ENCODE data around the gene C6orf132. TPM values are rescaled to one million over a fixed set of nuclear protein-coding genes. Genes with fewer than 3 reads are reported as not detected.

C6orf132 gene
- total RNA-seq, 4 donors from 2014 or later: 0.22 to 4.7 (median 2.2) TPM

GRCh38 chr6:42150254-42150653, 7.8 kb upstream of the C6orf132 start:
- 89 to 90% methylated on average over 8 of the region's 8 CpGs for WGBS, 2 donors
- no peak for DNase-seq (ENCODE audit: low spot score in 2 of 2)
- no peaks in the 10 kb centered on the region for H3K4me1 ChIP-seq
- no peak overlapping the region for H3K4me3 ChIP-seq
- H3K36me3 ChIP-seq: no peaks in the 10 kb centered on the region
- peaks cover 0 to 6% of the 10 kb centered on the region in 2 donors for H3K27me3 ChIP-seq
- H3K27ac ChIP-seq: no peak overlapping the region
- no peak for TF ChIP-seq POLR2A (IDR thresholded peaks at IDR 0.05)
- no peak for TF ChIP-seq EP300 (IDR thresholded peaks at IDR 0.05)
- TF ChIP-seq CTCF (IDR thresholded peaks at IDR 0.05): no peak
- H3K9me3 ChIP-seq: no peaks in the 10 kb centered on the region

DNA sequence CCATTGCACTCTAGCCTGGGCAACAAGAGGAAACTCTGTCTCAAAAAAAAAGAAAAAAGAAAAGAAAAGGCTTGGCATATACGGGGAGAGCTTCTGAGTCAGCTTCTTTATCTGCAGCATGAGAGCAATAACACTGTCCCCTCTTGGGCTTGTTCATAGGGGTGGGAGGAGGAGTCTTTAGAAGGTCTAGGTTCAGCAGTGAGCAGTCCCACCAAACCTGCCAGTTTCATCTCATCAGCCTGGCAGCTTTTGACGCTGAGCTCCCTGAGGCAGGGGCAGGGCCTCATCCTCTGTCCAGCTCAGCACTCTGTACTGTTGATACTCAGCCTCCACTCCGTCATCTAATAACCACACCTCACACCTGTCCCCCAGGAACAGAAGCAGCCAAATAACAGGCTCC, 5.6 kb upstream of the C6orf132 start:
- Histone ChIP-seq H3K4me1 (peaks cover 0 to 2% (median 0%) of the 10 kb centered on the region in 4 donors), H3K36me3 (no peaks in the 10 kb centered on the region), H3K4me3 (no peak overlapping the region), H3K27ac (no peak overlapping the region), H3K9me3 (no peaks in the 10 kb centered on the region), H3K27me3 (peaks cover 0 to 22% of the 10 kb centered on the region in 2 donors)
- WGBS, 2 donors: 34 to 51% methylated on average over 3 of the region's 3 CpGs
- DNase-seq (ENCODE audit: low spot score in 2 of 2): no peak
- TF ChIP-seq POLR2A (IDR thresholded peaks at IDR 0.05) (no peak), EP300 (IDR thresholded peaks at IDR 0.05) (no peak), CTCF (IDR thresholded peaks at IDR 0.05) (no peak)

DNA sequence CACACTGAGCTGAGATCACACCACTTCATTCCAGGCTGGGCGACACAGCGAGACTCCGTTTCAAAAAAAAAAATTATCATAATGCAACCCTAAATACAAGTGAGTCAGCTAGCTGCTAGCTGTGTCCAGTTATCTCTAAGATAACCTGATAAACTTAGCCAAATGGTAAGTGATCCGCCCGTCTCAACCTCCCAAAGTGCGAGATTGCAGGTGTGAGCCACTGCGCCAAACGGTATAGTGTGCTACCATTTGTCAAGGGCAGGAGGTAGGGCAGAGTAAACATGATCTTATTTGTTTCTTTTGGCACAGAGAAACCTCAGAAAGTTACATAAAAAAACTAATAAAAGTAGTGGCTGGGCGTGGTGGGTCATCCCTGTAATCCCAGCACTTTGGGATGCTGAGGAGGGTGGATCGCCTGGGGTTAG, 4.7 kb upstream of the C6orf132 start:
- H3K4me1 ChIP-seq: peaks cover 0 to 11% (median 8%) of the 10 kb centered on the region in 4 donors
- 85 to 88% methylated on average over 10 of the region's 10 CpGs for WGBS, 2 donors
- no peaks in the 10 kb centered on the region for H3K9me3 ChIP-seq
- H3K36me3 ChIP-seq: no peaks in the 10 kb centered on the region
- H3K27me3 ChIP-seq: peaks cover 0 to 31% of the 10 kb centered on the region in 2 donors
- no peak for DNase-seq (ENCODE audit: low spot score in 2 of 2)
- TF ChIP-seq CTCF (IDR thresholded peaks at IDR 0.05): no peak
- TF ChIP-seq POLR2A (IDR thresholded peaks at IDR 0.05): no peak
- TF ChIP-seq EP300 (IDR thresholded peaks at IDR 0.05): no peak
- no peak overlapping the region for H3K4me3 ChIP-seq
- H3K27ac ChIP-seq: no peak overlapping the region

DNA sequence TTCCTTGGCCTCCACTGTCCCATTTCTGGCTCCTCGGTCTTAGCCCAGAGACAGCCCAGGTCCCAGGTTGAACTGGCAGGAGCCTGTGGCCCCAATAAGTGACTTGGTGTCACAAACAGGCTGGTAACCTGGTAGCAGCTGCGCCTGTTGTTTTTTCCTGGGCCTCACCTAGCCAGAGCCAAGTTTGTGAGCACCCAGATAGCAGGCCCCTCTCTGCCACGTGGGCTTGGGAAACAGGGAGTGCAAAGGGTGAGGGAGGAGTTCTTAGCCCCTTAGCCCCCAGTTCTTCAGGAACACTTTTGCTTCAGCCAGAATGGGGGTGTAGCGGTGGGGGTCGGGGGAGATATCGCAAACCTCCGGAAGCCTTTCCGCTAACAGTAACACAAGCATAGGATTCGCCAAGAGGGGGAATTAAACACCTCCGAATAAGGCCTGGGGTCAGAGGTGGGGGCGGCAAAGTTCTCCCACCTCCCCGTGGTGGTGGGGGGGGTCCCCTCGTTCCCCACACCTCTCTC, 760 bp downstream of the C6orf132 start:
- TF ChIP-seq CTCF (IDR thresholded peaks at IDR 0.05) (no peak), POLR2A (IDR thresholded peaks at IDR 0.05) (no peak), EP300 (IDR thresholded peaks at IDR 0.05) (no peak)
- no peak for DNase-seq (ENCODE audit: low spot score in 2 of 2)
- Histone ChIP-seq H3K36me3 (no peaks in the 10 kb centered on the region), H3K27me3 (peaks cover 0 to 41% of the 10 kb centered on the region in 2 donors), H3K9me3 (no peaks in the 10 kb centered on the region), H3K4me3 (peak overlapping the region in 3 of 4 donors; percentile 10 to 54 (median 43)), H3K27ac (peak overlapping the region in 2 of 4 donors; percentile 85 to 86), H3K4me1 (peaks cover 0 to 25% (median 8%) of the 10 kb centered on the region in 4 donors)
- WGBS, 2 donors: 62 to 71% methylated on average over 10 to 13 of the region's 13 CpGs

DNA sequence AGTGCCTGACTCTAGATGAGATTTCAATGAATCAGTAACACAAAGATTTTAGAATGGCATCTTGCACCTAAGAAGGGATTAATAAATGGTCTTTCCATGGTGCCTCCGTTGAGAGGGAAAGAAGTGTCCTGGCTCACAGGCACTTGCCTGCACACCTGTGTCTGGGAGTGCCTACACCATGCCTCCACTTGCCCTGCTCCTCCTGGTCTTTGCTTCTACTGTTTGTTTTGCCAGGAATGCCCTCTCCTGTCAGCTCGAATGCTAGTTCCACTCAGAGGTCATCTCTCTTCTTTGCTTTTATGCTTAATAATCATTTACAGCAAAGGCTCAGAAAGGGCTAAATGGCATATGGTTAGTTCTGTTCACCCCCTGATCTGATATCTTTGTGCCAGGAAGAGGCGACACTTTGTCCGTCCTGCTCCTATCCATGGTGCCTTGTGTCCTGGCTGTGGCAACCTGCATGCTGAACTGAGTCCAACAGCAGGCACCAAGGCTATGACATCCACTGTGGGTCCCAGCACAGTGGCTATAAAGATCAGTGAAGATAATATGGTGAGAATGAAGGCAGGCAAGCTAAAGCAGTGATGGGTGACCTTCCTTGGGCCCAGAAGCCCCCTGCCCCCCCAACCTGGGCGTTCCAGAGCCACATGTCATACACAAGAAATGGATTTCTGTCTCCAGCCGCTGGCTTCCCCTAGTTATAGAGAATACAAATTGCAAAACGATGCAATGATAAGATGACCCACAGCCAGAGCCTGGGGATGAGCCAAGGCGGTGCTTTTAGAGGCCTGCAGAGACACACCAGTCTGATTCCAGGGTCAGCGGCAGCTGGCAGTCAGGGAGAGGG, 1.4 kb downstream of the C6orf132 start:
- DNase-seq (ENCODE audit: low spot score in 2 of 2): peak; percentile 28 to 41
- WGBS, 2 donors: 70 to 74% methylated on average over 9 of the region's 9 CpGs
- Histone ChIP-seq H3K36me3 (no peaks in the 10 kb centered on the region), H3K4me3 (peak overlapping the region in 2 of 4 donors; percentile 43 to 54), H3K27me3 (peaks cover 0 to 36% of the 10 kb centered on the region in 2 donors), H3K27ac (peak overlapping the region in 2 of 4 donors; percentile 85 to 86), H3K9me3 (no peaks in the 10 kb centered on the region), H3K4me1 (peaks cover 0 to 25% (median 8%) of the 10 kb centered on the region in 4 donors)
- TF ChIP-seq EP300 (IDR thresholded peaks at IDR 0.05): no peak
- TF ChIP-seq CTCF (IDR thresholded peaks at IDR 0.05): no peak
- no peak for TF ChIP-seq POLR2A (IDR thresholded peaks at IDR 0.05)
